Mesodermal cell (in vitro differentiated cells): Measurements from ENCODE around the gene CSNK2A1.
"Not testable (repeated sequence)": the region's sequence is repeated elsewhere in the genome, so short reads cannot be mapped to it uniquely, and the experiment has no call there.

Source experiments
- H3K27ac ChIP-seq: 2 replicates; pipeline ENCODE4 v1.7.0; 2013; ENCODE audit warnings: mild to moderate bottlenecking, low read depth, low read length, moderate library complexity; ENCODE audit not compliant: severe bottlenecking
- H3K36me3 ChIP-seq: 2 replicates; pipeline ENCODE4 v1.7.1; 2013; ENCODE audit warnings: mild to moderate bottlenecking, low read length, moderate library complexity; ENCODE audit not compliant: control insufficient read depth, insufficient read depth
- H3K4me1 ChIP-seq: one replicate; pipeline ENCODE4 v1.7.1; 2013; ENCODE audit warnings: mild to moderate bottlenecking, low read length; ENCODE audit not compliant: insufficient read depth, control insufficient read depth, poor library complexity, severe bottlenecking
- H3K4me3 ChIP-seq: 2 replicates; pipeline ENCODE4 v1.7.0; 2013; ENCODE audit warnings: low read length, control low read depth, mild to moderate bottlenecking; ENCODE audit not compliant: insufficient read depth, poor library complexity, severe bottlenecking; ENCODE audit errors: extremely low read depth
- H3K9me3 ChIP-seq: 2 replicates; pipeline ENCODE4 v1.7.1; 2013; ENCODE audit warnings: mild to moderate bottlenecking, low read length, moderate library complexity; ENCODE audit not compliant: control insufficient read depth
- WGBS, 2 experiments: methylation state at CpG; one replicate each; pipeline ENCODE4 v1.1.5; 2013; ENCODE audit warnings: missing lambda C conversion rate in 2 of 2; ENCODE audit not compliant: insufficient coverage in 2 of 2; 5-methylcytosine and 5-hydroxymethylcytosine counted together

CSNK2A1 gene

DNA sequence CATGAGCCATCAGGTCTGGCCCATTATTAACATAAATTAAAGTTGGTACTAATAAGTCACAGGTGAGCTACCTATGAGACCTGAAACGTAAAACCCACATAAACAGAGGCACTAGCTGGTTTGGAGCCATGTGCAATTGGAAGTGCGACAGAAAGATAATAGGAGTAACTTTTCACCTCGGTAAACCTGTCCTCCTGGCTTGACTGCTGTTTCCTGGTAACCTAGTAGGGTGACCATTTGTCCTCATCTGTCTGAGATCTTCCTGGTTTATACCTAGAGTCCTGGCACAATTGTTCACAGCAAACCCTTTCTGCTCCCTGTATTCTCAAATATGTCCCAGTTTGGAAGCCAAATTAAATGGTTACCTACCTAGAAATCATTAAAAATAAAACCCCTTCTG is 88.6 kb downstream of the CSNK2A1 start:
- H3K27ac ChIP-seq: no peak overlapping the region
- 82 to 97% methylated on average over 3 of the region's 3 CpGs for WGBS, 2 experiments
- H3K4me3 ChIP-seq: no peak overlapping the region
- peaks cover 7% of the 10 kb centered on the region for H3K4me1 ChIP-seq
- peaks cover 53% of the 10 kb centered on the region for H3K36me3 ChIP-seq
- no peaks in the 10 kb centered on the region for H3K9me3 ChIP-seq

DNA sequence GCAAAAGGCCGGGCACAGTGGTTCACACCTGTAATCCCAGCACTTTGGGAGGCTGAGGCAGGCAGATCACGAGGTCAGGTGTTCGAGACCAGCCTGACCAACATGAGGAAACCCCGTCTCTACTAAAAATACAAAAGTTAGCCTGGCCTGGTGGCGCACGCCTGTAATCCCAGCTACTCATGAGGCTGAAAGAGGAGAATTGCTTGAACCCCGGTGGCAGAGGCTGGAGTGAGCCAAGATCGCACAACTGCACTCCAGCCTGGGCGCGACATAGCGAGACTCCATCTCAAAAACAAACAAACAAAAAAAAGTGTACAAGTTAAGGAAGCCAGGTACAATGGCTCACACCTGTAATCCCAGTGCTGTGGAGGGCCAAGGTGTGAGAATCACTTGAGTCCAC is 91.6 kb downstream of the CSNK2A1 start:
- peaks cover 49% of the 10 kb centered on the region for H3K36me3 ChIP-seq
- H3K4me1 ChIP-seq, H3K27ac ChIP-seq, H3K4me3 ChIP-seq, H3K9me3 ChIP-seq: not testable (repeated sequence)
- WGBS, 2 experiments: 89 to 98% methylated on average over 5 to 7 of the region's 11 CpGs

DNA sequence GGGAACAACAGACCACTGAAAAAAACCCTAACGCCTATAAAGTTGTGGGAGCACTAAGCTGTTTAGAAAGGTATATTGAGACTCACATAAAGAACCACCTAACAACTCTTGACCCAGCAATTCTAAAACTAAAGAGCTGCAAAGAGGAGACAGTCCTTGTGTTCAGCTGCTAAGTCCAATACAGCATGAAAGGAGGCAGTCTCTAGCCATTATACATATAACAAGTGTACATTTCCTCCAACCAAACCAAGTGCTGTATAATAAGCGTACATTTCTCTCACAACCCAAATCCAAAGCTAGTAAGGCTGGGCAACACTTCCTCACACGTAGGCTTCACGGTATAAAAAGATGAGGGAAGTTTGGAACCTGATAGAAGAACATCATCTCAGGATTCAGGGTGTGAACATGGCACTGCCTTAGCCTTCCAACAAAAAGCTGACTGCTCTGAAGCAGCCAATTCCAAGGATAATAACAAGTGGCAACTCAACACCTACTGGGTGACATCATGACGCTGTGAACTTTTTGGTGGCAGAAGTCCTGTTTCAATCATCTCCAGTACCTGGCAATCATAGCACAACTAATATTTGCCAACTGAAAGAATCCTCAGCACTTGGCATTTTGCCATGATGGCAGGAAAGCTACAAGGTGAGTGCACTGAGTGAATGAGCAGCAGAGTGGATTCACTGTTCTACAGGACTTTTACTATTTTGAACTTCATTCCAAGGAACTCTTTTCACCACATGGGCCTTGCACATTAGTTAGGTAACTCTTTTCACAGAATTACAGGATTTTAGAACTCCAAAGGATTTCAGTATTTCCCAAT is 97.9 kb downstream of the CSNK2A1 start:
- no peaks in the 10 kb centered on the region for H3K9me3 ChIP-seq
- no peak overlapping the region for H3K27ac ChIP-seq
- 94% methylated on average over 3 of the region's 5 CpGs for WGBS, 2 experiments
- H3K4me1 ChIP-seq: peaks cover 8% of the 10 kb centered on the region
- H3K4me3 ChIP-seq: no peak overlapping the region
- peaks cover 72% of the 10 kb centered on the region for H3K36me3 ChIP-seq

DNA sequence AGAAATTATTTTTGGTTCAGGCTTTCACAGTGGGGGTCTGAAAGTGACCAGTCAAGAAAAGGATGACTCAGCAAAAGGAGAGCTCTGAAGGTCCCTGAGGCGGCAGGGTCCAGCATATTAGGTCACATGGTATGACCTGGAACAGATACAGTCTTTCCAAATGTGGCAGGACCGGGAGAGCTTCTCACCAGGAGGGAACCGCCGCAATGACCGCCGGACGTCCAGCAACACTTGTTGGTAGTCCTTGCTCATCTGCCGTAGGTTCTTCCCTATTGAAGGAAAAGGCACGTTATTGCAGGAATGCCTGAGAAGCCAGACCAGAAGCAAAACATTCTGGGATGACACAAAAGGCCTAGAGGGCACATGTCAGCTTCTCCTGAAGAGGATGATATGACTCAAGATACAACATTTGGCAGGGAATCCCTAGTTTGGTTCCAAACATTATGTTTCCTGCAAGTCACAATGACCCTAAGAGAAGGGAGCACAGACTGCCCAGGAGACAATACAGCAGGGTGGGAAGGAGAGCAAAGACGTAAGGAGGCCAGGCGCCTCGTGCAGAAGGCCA is 98.6 kb downstream of the CSNK2A1 start:
- Histone ChIP-seq H3K36me3 (peaks cover 76% of the 10 kb centered on the region), H3K4me3 (no peak overlapping the region), H3K4me1 (peaks cover 8% of the 10 kb centered on the region), H3K9me3 (no peaks in the 10 kb centered on the region), H3K27ac (no peak overlapping the region)
- 91 to 92% methylated on average over 12 of the region's 12 CpGs for WGBS, 2 experiments

DNA sequence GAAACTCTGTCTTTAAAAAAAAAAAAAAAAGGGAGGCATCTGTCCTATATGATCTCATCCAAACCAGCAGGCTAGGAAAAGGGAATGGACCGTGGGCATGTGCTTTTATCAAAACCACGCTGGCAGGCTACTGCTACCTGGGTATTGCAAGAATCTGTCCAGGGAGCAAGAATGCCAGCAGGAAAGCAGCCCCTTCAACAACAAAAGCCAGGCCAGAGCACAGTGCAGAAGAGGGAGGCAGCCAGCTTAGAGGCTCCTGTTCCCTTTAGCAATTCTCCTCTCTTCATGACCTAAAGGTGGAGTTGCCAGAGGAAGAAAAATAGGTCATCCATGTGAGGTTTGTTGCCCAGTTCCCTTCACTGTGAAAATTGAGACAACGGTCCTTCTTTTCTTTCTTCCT is 99.5 kb downstream of the CSNK2A1 start:
- Histone ChIP-seq H3K4me3 (no peak overlapping the region), H3K27ac (no peak overlapping the region), H3K36me3 (peaks cover 85% of the 10 kb centered on the region), H3K4me1 (peaks cover 8% of the 10 kb centered on the region), H3K9me3 (no peaks in the 10 kb centered on the region)
- WGBS, 2 experiments: 86 to 94% methylated on average over 1 to 2 of the region's 3 CpGs

DNA sequence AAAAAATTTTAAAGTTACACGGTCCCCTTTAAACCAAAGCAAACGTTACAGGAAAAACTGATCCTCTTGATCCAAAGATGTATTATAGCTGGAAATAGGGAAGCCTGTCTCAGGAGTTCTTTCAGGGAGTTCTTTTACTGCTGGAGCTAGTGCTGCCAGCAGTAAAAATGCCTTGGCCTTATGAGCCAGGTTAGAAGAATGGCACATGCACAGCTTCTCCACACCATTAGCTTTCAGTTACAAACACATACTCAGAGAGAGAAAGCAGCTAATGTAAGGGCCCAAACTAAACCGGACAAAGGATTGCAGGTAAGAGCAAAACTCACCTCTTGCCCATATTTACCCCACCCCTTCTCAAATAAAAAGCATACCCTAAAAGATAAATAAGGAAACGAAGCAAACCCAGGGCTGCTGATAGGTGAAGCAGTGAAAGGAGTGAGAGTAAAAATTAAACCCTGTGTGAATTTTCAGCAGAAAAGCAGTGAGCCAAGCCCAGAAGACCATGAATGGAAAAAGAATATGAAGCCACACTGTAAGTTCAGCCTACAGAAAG is 100.3 kb downstream of the CSNK2A1 start:
- no peak overlapping the region for H3K27ac ChIP-seq
- no peak overlapping the region for H3K4me3 ChIP-seq
- 100% methylated on average over 2 of the region's 4 CpGs; no CpG with 5 or more reads in 1 of the 2 experiments for WGBS, 2 experiments
- H3K4me1 ChIP-seq: peaks cover 8% of the 10 kb centered on the region
- no peaks in the 10 kb centered on the region for H3K9me3 ChIP-seq
- H3K36me3 ChIP-seq: peaks cover 87% of the 10 kb centered on the region

DNA sequence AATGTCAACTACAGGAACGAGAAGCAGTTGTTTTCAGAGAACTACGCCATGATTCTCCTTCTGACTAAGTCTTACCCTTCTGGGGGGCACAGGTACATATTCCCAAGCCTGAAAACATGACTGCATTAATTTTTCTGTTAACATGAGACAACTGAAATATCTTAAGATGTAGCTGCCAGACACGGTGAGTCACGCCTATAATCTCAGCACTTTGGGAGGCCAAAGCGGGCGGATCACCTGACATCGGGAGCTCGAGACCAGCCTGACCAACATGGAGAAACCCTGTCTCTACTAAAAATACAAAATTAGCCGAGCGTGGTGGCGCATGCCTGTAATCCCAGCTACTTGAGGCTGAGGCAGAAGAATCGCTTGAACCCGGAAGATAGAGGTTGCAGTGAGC is 103.0 kb downstream of the CSNK2A1 start:
- 91 to 93% methylated on average over 9 to 10 of the region's 13 CpGs for WGBS, 2 experiments
- no peaks in the 10 kb centered on the region for H3K9me3 ChIP-seq
- H3K4me3 ChIP-seq: no peak overlapping the region
- H3K27ac ChIP-seq: no peak overlapping the region
- H3K4me1 ChIP-seq: peaks cover 8% of the 10 kb centered on the region
- peaks cover 90% of the 10 kb centered on the region for H3K36me3 ChIP-seq

DNA sequence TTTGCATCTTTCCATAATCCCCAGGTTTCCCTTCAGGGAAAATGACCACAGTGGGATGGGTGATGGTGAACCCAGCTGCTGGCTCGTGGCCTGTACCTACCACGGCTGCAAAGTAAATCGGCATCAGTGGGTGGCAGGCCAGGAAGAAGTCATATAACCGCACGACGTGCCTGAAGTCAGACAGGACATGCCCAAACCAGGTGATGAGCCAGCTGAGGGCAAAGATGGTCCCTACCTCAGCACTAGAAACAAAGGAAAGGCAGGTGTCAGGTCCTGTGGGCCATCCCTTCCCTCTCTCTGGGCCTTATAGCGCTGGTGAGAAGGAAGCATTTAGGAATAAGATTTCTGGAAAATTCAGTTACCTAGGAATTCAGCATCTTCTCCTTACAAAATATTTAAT is 103.4 kb downstream of the CSNK2A1 start:
- peaks cover 8% of the 10 kb centered on the region for H3K4me1 ChIP-seq
- peaks cover 94% of the 10 kb centered on the region for H3K36me3 ChIP-seq
- H3K9me3 ChIP-seq: no peaks in the 10 kb centered on the region
- no peak overlapping the region for H3K27ac ChIP-seq
- 94 to 98% methylated on average over 5 to 6 of the region's 7 CpGs for WGBS, 2 experiments
- no peak overlapping the region for H3K4me3 ChIP-seq

DNA sequence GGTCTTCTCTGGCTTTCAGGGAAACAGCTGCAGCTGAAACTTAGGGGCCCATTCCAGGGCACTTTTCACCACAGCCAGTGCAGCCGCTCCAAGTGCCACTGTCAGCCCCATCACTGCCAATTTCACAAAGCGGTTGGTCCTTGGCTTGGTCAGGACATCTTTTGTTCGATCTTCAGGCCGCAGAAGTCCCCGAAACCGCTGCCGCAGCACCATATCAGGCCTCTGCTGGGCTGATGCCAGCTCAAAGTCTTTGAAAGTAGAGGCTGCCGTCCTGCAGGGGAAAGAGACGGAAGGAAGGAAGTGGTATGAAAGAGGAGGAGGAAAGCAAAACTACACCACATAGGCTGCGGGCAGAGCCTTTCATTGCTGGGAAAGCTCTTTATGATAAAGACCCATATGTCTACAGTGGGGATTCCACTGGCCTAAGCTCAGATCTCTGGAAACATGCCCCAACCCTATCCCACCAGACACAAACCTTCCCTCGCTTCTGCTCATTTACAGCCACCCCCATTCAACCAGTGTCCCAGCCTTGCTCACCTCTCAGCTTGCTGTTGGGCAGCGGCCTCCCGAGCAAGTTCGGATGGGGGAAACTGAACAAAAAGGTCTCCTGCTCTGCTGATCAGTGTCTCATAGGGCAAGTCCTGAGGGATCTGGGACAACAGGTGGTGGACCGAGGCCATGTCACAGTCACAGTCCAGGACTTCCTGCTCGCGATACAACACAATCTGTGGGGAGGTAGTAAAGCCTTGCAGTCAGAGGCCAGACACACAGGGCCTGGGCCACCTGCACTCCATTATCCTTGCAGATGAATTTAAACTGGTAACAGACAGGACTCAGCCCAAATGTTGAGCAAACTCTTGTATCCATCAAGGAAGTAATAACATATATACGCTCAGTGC is 104.8 kb downstream of the CSNK2A1 start:
- Histone ChIP-seq H3K9me3 (no peaks in the 10 kb centered on the region), H3K4me1 (no peaks in the 10 kb centered on the region), H3K36me3 (peaks cover 96% of the 10 kb centered on the region), H3K27ac (no peak overlapping the region), H3K4me3 (no peak overlapping the region)
- 97 to 100% methylated on average over 16 to 17 of the region's 18 CpGs for WGBS, 2 experiments

DNA sequence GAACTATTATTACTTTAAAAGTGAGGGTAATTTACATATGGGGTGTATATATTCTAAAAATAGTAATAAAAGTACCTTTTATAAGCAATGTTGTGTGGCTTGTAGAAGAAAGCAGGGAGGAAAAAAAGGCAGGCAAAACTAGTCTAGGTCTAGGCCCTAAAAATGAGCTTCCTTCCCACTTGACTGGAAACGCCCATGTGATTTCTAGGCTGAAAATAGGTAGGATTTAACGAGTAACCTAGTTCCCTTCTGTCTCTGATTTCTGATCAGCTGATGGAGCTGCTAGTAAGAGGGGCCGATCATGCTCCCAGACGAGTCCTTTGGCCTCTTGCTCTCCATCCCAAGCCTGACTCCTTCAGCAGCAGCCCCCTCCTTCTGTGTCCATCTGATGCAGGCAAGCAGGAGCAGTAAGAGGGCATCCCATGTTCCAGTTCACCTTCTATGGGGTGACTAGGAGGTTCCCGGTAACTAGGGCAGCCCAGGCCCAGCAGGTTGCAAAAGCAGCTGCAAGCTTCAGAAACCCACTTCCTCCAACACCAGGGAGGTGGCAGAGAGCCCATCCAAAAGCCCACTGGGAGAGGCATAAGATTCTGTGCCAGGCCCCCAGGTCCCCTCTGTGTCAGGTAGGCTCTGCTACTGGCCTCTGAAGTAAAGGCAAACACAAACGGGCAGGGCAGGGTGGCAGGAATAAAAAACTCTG is 105.7 kb downstream of the CSNK2A1 start:
- Histone ChIP-seq H3K4me1 (no peaks in the 10 kb centered on the region), H3K9me3 (no peaks in the 10 kb centered on the region), H3K36me3 (peaks cover 87% of the 10 kb centered on the region), H3K4me3 (no peak overlapping the region), H3K27ac (no peak overlapping the region)
- 91 to 100% methylated on average over 3 to 4 of the region's 6 CpGs for WGBS, 2 experiments
